HG03432 (cell line): ENCODE data around the gene C1QTNF5.

ENCODE experiments used
- ATAC-seq: cut with Tn5 transposase; IDR thresholded peaks from one replicate; pipeline ENCODE4 v1.9.1; 2021; ENCODE audit warnings: mild to moderate bottlenecking, moderate library complexity; ENCODE audit not compliant: unreplicated experiment

C1QTNF5 gene

GRCh38 chr11:119297938-119298337 is 42.7 kb downstream of the C1QTNF5 start:
- no peak for ATAC-seq

DNA sequence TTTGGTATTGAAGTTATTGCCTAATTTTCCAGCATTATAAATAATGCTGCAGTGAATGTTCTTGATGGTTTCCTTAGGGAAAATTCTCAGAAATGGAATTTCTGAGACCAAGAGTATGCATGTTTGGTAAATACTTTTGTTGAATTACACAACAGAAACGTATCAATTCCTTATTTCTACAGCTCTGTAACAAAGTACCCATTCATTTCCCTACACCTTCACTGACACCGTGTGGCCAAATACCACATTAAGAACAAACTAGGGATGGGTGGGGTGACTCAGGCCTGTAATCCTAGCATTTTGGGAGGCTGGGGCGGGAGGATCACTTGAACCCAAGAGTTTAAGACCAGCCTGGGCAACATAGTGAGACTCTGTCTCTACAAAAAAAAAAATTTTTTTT is 45.5 kb downstream of the C1QTNF5 start:
- no peak for ATAC-seq

DNA sequence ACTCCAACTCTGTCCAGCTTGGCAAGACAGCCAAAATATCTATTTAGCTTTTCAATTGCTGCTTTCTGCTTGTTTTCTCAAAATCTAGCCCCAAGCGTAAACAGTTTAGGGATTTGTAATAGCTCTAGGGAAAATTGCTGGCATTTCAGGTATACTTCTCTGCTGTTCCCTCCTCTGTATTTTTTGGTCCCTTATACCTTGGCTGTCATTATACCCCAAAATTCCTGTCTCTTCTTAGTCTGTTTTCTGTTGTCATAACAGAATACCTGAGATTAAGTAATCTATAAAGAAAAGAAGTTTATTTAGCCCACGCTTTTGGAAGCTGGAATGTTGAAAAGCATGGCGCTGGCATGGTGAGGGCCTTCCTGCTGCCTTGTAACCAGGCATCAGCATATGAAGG is 47.2 kb downstream of the C1QTNF5 start:
- ATAC-seq, result no peak

DNA sequence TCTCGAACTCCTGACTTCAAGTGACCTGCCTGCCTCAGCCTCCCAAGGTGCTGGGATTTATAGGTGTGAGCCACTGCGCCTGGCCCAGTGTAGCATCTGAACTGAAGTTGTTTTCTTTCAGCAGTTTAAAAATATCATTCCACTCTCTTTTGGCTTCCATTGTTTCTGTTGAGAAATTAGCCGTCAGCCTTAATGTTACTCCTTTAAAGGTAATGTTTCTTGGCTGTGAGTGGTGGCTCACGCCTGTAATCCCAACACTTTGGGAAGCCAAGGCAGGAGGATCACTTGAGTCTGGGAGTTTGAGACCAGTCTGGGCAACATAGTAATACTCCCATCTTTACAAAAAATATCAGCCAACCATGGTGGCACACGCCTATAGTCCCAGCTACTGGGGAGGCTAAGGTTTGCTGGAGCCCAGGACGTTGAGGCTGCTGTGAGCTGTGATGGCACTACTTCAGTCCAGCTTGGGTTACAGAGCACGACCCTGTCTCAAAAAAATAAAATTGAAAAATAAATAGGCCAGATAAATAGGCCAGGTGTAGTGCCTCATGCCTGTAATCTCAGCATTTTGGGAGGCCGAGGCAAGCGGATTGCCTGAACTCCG is 49.7 kb downstream of the C1QTNF5 start:
- ATAC-seq, result no peak
